ENCODE measurements around the gene LCP1.
"Not testable (repeated sequence)": the region's sequence is repeated elsewhere in the genome, so short reads cannot be mapped to it uniquely, and the experiment has no call there.

LCP1 gene, protein sequence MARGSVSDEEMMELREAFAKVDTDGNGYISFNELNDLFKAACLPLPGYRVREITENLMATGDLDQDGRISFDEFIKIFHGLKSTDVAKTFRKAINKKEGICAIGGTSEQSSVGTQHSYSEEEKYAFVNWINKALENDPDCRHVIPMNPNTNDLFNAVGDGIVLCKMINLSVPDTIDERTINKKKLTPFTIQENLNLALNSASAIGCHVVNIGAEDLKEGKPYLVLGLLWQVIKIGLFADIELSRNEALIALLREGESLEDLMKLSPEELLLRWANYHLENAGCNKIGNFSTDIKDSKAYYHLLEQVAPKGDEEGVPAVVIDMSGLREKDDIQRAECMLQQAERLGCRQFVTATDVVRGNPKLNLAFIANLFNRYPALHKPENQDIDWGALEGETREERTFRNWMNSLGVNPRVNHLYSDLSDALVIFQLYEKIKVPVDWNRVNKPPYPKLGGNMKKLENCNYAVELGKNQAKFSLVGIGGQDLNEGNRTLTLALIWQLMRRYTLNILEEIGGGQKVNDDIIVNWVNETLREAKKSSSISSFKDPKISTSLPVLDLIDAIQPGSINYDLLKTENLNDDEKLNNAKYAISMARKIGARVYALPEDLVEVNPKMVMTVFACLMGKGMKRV

DNA sequence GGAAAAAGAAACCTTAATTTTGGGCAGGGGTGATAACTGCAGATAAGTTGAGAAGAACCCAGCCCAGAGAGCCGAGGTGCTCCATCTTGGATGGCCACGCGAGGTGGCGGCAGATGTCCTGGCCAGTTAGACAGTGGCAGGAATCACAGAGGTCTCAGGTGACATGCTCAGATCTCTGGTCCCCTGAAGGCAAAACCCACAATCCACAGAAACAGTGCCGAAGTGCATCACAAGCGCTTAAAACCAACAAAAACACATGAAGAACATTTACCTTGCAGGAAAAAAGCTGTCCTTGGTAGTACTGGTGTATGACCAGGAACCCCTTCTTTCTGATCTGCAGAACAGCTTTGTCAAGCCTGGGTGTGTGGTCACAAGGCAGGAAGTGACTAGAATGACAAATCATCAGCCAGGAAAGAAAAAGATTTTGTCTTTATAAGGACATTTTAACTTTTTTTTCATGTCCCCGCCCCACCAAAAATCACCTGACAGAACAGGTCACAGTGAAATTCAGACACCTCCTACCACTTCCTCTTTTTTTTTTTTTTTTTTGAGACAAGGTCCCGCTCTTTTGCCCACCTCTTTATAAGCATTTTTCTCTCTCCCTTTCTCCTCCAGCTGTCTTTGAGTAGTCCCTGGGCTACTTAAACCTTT is at the start of gene LCP1:
Gene LCP1 (minus strand): TSS at position 338 of the 651 bp plus-strand sequence. CDS start 22,515 bp downstream, outside the sequence.
- no peak for DNase-seq (ENCODE audit: low read depth, low spot score)

- DNase-seq (ENCODE audit: low read depth, low spot score): no peak
Observed at GRCh38 chr13:46229251-46229650, 47.3 kb upstream of the LCP1 start.

DNA sequence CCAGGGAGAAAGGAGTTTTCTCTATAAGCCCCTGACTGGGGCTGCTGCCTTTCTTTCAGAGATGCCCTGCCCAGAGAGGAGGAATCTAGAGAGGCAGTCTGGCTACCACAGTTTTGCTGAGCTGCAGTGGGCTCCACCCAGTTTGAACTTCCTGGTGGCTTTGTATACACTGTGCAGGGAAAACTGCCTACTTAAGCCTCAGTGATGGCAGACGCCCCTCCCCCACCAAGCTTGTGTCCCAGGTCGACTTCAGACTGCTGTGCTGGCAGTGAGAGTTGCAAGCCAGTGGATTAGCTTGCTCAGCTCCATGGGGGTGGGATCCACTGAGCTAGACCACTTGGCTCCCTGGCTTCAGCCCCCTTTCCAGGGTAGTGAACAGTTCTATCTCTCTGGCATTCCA is 38.3 kb upstream of the LCP1 start:
- DNase-seq (ENCODE audit: low read depth, low spot score): not testable (repeated sequence)

- DNase-seq (ENCODE audit: low read depth, low spot score): not testable (repeated sequence)
Observed at GRCh38 chr13:46214741-46215140, 32.8 kb upstream of the LCP1 start.

- DNase-seq (ENCODE audit: low read depth, low spot score): no peak
Observed at GRCh38 chr13:46213242-46213641, 31.3 kb upstream of the LCP1 start.

DNA sequence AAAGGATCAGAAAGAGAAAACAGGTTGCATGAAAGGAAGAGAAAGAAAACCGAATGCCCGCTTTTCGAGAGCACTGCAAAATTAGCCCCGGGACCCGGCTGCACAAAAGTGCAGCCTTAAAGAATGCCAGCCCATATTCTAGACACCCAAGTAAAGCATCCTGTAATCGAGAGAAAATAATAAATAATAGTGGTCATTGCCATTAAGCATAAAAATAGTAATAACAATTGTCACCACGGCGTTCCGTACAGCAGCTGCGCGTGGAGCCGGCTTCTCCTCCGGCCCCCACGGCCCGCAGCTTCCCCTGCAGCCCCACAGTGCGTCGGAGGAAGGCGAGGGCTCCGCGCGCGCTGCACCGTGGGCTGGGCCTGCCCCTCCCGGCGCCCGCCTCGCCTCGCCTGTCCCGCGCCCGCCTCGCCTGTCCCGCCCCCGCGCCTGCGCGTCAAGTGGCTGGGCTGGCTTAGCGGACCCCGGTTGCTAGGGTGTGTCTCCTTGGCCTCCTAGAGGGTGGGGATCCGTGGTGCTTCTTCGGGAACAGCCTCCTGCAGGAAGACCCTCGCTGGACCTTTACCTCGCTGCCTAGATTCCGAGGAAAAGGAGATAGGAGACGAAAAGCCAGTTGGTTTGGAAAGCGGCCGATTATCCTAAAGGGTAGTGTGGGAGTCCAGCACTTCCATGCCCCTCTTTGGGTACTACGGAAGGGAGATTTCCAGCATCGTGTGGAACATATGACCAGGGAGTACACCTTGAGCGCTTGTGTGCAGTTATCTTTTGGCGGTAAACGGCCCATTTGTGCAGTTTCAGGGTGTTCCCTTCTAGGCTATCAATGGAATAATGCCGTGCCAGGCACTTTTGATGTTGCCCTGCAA is 29.7 kb upstream of the LCP1 start, which contains the start of gene LRRC63:
Gene LRRC63 (plus strand): TSS at position 446 of the 869 bp plus-strand sequence. CDS start 1,107 bp downstream, outside the sequence.
- no peak for DNase-seq (ENCODE audit: low read depth, low spot score)

DNA sequence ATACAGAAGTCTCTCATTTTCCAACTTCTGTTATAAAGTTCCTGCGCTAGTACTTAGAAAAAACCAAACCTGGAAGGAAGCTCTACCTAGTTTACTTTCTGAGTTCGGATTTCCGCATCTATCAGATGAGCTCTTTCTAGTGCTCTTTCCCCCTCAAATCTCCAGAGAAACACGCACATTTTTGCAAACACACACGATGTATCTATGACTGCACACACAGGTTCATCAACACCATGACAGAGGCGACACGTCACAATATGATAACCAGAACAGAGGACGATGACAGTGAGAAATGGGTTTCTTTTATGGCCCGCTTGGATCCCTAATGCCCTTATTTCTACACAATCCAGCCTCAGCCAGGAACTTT is 29.1 kb upstream of the LCP1 start:
- no peak for DNase-seq (ENCODE audit: low read depth, low spot score)

GRCh38 chr13:46210362-46211083 is 28.5 kb upstream of the LCP1 start:
- DNase-seq (ENCODE audit: low read depth, low spot score): no peak

DNA sequence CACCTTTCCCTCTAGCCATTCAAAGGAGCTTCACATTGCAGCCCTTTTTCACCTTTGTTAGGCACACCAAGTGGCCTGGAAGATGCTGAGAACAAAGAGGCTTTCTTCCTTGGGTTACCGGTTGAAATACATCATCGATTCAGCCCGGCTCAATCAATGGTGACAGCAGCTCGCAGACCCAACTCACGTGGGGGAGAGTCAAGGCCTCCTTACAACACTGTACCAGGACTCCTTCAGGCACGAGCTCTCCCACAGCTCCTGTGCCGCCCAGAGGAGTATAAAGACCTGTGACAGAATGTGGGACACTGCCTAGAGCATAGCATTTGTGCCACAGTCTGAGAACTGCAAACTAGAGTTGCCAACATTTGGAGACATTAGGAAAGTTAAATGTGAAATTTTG is 25.9 kb upstream of the LCP1 start:
- DNase-seq (ENCODE audit: low read depth, low spot score): no peak

GRCh38 chr13:46206143-46206542 is 24.2 kb upstream of the LCP1 start:
- no peak for DNase-seq (ENCODE audit: low read depth, low spot score)

- no peak for DNase-seq (ENCODE audit: low read depth, low spot score)
Observed at GRCh38 chr13:46202966-46203365, 21.0 kb upstream of the LCP1 start.

- DNase-seq (ENCODE audit: low read depth, low spot score): no peak
Observed at GRCh38 chr13:46202188-46202795, 20.3 kb upstream of the LCP1 start.

- DNase-seq (ENCODE audit: low read depth, low spot score): no peak
Observed at GRCh38 chr13:46198696-46199193, 16.8 kb upstream of the LCP1 start.

DNA sequence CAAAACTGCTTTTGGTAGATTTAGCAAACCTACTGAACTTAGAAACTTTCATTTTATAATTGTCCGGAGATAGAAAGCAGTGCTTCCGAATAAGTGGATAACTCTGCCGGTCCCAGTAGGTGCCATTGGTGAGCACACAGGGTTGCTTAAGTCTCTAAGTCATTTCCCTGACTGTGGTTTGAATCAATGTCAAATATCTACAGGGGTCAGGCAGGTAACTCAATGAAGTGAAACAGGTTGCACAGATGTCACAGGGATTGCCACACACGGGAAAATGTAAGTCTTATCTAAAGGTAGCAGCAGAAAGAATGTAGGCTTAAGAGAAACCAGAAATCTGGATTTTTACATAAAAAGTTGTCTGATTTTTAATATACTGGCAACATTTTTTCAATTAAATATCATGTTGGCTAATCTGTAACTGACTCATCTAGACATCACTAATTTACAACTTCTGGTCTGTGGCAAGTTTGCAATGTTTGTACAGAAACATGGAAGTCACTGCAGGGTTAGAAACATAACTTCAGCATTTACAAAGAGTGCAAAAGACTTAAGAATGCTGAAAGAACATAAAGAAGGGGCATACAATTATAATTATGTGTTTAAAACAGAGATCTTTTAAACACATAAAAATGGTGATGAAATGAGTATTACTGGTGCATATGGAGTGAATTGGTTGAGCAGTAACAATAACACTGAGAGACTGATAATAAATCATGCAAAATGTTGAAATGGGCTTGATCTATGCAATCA is 15.5 kb upstream of the LCP1 start:
- no peak for DNase-seq (ENCODE audit: low read depth, low spot score)

DNA sequence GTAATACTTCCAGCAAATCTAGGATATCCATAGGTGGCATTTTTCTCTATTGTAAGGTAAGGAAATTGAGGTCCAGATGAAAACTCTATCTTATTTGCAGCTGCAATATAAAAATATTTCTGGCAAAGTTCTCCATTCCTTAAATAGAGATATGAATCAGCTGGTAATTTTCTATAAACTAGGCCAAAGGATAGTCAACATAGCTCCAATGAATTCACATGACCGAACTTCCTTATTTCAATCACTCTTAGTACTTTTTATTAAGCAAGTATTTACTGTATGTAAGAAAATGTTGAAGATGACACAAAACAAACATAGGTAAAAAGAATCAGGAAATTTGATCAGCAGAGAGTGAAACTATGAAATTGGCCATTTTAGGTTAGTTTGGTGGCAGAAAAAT is 13.0 kb upstream of the LCP1 start:
- DNase-seq (ENCODE audit: low read depth, low spot score): no peak

DNA sequence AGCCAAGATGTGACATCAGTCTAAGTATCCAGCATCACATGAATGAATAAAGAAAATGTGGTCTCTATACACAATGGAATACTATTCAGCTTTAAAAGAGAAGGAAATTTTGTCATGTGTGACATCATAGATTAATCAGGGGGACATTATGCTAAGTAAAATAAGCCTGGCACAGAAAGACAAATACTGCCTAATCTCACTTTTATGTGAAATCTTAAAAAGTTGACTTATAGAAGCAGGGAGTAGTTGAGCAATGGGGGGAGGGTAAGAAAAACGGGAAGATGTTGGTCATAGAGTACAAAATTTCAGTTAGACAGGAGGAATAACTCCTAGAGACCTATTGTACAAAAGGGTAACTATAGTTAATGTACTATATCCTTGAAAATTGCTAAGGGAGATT is 10.4 kb upstream of the LCP1 start:
- DNase-seq (ENCODE audit: low read depth, low spot score): no peak

GRCh38 chr13:46185634-46186033 is 3.7 kb upstream of the LCP1 start:
- no peak for DNase-seq (ENCODE audit: low read depth, low spot score)

- no peak for DNase-seq (ENCODE audit: low read depth, low spot score)
Observed at GRCh38 chr13:46184277-46184699, 2.3 kb upstream of the LCP1 start.
